Activated CD4-positive, alpha-beta T cell treated with anti-CD3 and anti-CD28 coated beads for 1 hour (primary cell): ENCODE data around the gene SLC25A13.
"Not testable (repeated sequence)": the region's sequence is repeated elsewhere in the genome, so short reads cannot be mapped to it uniquely, and the experiment has no call there.

Experiments
- DNase-seq: peaks from one replicate; pipeline ENCODE4 v3.0.0-alpha.2; 2020

Gene SLC25A13

GRCh38 chr7:96321658-96322372 lies at the start of gene SLC25A13:
SLC25A13 (minus strand) TSS chr7:96322098; CDS start chr7:96321956, 142 bp downstream.
- DNase-seq = peak; percentile 45

GRCh38 chr7:96365916-96366315 lies 44.0 kb upstream of the SLC25A13 start:
- DNase-seq = not testable (repeated sequence)

- DNase-seq = no peak
Observed at GRCh38 chr7:96361116-96361857, 39.4 kb upstream of the SLC25A13 start.

DNA sequence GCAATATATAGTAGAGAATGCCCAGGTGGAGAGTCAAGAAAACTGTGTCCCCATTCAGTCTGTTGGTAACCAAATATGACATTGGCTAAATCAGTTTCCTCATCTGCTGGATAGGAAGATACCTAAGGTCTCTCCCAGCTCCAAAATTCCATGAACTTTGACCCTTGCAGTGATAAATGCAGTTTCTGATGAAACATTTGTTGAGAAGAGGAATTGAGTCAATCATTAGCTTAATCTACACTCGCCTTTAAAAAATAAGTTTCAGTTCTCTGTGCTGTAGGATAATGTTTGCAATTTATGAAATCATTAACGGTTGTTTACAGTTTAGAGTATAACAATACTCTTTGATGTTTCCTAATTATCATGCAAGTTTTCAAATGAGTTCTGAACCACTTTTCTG lies 38.0 kb upstream of the SLC25A13 start:
- no peak for DNase-seq

- DNase-seq = not testable (repeated sequence)
Observed at GRCh38 chr7:96358236-96358971, 36.5 kb upstream of the SLC25A13 start.

DNA sequence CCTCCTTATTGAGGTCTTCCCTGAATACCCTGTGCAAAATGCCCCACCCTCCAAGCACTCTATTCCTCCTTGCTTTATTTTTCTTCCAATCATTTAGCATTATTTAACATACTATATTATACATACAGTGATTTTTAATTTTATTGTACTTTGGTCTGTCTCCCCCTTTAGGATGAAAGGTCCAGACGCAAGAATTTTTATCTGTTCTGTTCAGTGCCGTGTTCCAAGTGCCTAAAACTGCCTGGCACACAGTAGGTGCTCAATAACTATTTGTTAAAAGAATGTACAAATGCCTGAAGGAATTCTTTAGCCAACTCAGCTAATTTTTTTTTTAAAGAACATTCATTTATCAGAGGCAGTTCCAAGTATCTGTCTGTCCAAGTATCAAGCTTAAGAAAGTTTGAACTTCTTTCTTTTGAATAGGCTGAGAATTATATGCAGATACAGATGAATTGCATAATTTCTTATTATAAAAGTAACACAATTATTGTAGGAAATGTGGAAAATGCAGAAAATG lies 34.1 kb upstream of the SLC25A13 start:
- no peak for DNase-seq

GRCh38 chr7:96354881-96355280 lies 33.0 kb upstream of the SLC25A13 start:
- no peak for DNase-seq

GRCh38 chr7:96349572-96349971 lies 27.7 kb upstream of the SLC25A13 start:
- DNase-seq = no peak

GRCh38 chr7:96347471-96347870 lies 25.6 kb upstream of the SLC25A13 start:
- no peak for DNase-seq

DNA sequence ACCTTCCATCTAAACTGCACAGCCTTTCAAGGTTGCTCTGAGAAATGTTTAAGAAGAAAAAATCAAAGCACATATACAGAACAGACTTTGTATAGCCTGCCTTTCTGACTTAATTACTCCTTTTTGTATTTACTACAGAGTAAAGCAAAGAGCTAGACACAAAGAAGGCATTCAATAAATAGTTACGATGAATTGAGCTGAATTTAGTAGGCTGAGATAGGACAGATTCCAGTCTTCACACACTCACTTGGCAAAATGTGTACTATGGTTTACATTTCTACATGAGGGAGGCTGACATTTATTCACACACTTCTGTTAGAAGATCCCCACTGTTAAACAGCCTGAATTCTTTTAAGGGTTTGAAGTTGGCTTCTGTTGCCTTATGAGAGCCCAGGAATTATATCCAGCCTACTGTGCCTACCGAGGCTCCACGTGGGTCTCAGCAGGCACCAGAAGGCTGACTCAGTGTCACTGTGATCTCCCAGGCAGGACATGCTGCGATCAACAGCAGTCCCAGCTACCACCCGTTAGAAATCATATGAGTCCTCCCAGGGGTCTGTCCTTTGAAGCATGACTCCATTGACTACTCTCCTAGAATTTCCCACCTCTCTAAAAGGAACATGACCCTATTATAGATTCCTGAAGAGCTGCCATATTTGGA lies 24.5 kb upstream of the SLC25A13 start:
- no peak for DNase-seq

GRCh38 chr7:96344236-96344635 lies 22.3 kb upstream of the SLC25A13 start:
- DNase-seq = no peak

- DNase-seq = no peak
Observed at GRCh38 chr7:96342049-96342448, 20.2 kb upstream of the SLC25A13 start.

DNA sequence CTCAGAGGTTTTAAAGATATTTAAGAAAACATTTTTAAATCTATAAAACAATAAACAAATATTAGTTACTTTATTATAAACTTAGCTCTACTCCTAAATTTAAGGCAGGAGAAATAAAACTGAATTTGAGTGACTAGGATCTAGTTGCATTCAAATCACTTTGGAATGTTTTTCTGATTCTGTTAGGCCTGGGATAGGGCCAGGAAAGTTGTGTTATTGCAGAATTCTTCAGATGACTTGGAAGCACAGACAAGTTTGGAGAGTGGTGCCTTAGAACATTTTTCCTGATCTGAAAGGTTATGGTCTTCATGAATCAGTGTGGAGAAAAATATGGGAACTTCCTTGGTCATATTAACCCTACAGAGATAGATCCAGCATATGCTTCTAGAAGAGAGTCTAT lies 15.6 kb upstream of the SLC25A13 start:
- no peak for DNase-seq

- DNase-seq = no peak
Observed at GRCh38 chr7:96332325-96332724, 10.4 kb upstream of the SLC25A13 start.

GRCh38 chr7:96331775-96332174 lies 9.9 kb upstream of the SLC25A13 start:
- no peak for DNase-seq

DNA sequence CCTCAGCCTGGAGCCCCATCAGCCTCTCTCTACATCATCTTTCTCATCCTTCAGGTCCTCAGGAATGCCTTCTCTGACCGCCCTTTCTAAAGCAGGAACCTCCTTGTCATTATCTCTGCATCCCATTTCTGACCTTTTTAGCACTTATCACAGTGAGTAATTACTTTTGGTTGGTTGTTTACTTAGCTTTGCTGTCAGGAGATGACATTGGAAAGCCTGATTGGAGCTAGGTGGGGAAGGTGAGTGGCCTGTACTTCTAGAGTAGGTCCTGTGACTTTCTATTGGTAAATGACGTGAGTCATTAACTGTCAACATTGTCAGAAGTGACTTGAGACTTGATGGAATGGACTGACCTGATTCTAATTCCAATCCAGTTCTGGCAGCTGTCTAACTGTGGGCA lies 9.3 kb upstream of the SLC25A13 start:
- DNase-seq = no peak

DNA sequence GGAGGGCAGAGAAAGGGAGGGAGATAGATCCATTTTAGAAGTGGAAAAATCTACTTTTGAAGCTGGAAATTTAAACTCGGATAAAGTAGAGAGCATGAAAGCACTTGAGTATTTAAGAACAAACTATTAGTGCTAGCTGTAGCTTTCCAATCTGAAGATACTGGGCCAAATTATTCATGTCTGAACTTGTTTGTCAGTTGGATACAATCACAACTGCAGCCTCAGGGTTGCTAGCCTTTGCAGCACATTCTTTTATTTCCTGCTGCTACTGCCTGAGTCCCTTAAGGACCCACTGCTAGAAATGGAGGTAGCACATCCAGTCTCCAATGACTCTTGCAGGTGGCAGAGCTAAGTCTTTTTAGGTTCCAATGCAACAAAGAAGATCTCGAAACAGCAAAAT lies 8.3 kb upstream of the SLC25A13 start:
- DNase-seq = no peak

DNA sequence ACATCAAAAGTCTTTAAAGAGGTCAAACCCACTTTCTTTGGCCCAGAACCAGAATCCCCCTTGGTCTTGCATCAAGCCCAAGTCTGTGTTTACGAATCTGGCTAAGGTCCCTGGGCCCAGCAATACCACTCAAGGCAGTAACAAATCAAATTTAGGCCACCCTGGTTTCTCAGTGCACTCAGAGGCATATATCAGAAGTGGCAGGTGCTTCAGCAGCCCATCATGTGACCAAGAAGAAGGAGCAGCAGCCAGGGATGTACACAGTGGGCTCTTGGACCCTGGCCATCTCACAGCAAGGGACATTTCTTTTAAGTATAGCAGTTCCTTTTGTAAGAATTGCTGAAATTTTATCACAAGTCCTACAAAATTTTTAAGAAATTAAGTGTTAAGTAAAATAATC lies 7.3 kb upstream of the SLC25A13 start:
- DNase-seq = no peak

- no peak for DNase-seq
Observed at GRCh38 chr7:96328016-96328415, 6.1 kb upstream of the SLC25A13 start.

GRCh38 chr7:96327429-96327828 lies 5.5 kb upstream of the SLC25A13 start:
- DNase-seq = no peak

DNA sequence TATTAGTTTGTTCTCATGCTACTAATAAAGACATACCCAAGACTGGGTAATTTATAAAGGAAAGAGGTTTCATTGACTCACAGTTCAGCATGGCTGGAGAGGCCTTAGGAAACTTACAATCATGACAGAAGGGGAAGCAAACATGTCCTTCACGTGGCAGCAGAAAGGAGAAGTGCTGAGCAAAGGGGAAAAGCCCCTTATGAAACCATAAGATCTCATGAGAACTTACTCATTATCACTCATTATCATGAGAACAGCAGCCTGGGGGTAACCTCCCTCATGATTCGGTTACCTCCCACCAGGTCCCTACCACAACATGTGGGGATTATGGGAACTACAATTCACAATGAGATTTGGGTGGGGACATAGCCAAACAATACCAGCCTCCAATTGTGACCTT lies 4.9 kb upstream of the SLC25A13 start:
- DNase-seq = not testable (repeated sequence)

GRCh38 chr7:96322847-96323461 lies 1.1 kb upstream of the SLC25A13 start:
- DNase-seq = no peak

GRCh38 chr7:96322373-96322695 lies 436 bp upstream of the SLC25A13 start:
- DNase-seq = no peak
